HepG2 (cell line): ENCODE measurements around the gene CLIC4. TPM values are rescaled to one million over a fixed set of nuclear protein-coding genes. Genes with fewer than 3 reads are reported as not detected.

Experiments
- ARNT2 ChIP-seq: sonication (generic); formaldehyde crosslinking; IDR thresholded peaks from 2 replicates; pipeline ENCODE4 v1.8.0; 2022; ENCODE audit warnings: mild to moderate bottlenecking, low read depth, missing genetic modification reagents, moderate library complexity
- BCLAF1 ChIP-seq: fragments of 450-650 bp; IDR thresholded peaks from 2 replicates; pipeline ENCODE4 v1.6.1; 2017; ENCODE audit warnings: mild to moderate bottlenecking
- CBX1 ChIP-seq: IDR thresholded peaks from one replicate; pipeline ENCODE4 v1.6.1; 2016; ENCODE audit warnings: antibody characterized with exemption, low read depth
- CSRNP1 ChIP-seq: sonication (generic); formaldehyde crosslinking; IDR thresholded peaks from 2 replicates; pipeline ENCODE4 v1.8.1; 2023; ENCODE audit warnings: mild to moderate bottlenecking, missing genetic modification reagents
- ELF4 ChIP-seq: sonication (generic); formaldehyde crosslinking; IDR thresholded peaks from 2 replicates; pipeline ENCODE4 v1.5.0; 2020; ENCODE audit warnings: missing genetic modification reagents, mild to moderate bottlenecking, moderate library complexity, borderline replicate concordance
- ETV5 ChIP-seq: IDR thresholded peaks from 2 replicates; pipeline ENCODE4 v1.6.1; 2018; ENCODE audit warnings: missing biosample characterization, missing genetic modification reagents, inconsistent platforms, borderline replicate concordance
- KDM4B ChIP-seq: sonication (generic); formaldehyde crosslinking; IDR thresholded peaks from 2 replicates; pipeline ENCODE4 v1.4.0; 2020; ENCODE audit warnings: missing genetic modification reagents
- NONO ChIP-seq, 2 experiments: fragments of 450-650 bp in 1 of 2; sonication (generic) in 1 of 2; formaldehyde crosslinking in 1 of 2; IDR thresholded peaks in 1 of 2; conservative IDR thresholded peaks in 1 of 2; 2 replicates each; pipeline versions ENCODE4 v1.6.1 to v1.8.0; 2017 to 2022; ENCODE audit warnings: mild to moderate bottlenecking in 1 of 2, missing genetic modification reagents in 1 of 2, moderate library complexity in 1 of 2
- PITX1 ChIP-seq: sonication (generic); formaldehyde crosslinking; IDR thresholded peaks from 2 replicates; pipeline ENCODE4 v1.5.1; 2020; ENCODE audit warnings: mild to moderate bottlenecking, missing genetic modification reagents
- PPARG ChIP-seq: conservative IDR thresholded peaks from 2 replicates; pipeline ENCODE4 v1.6.1; 2016; ENCODE audit warnings: missing biosample characterization, missing genetic modification reagents
- SP4 ChIP-seq: sonication (generic); formaldehyde crosslinking; IDR thresholded peaks from 2 replicates; pipeline ENCODE4 v1.8.1; 2023; ENCODE audit warnings: mild to moderate bottlenecking, missing genetic modification reagents
- TARDBP ChIP-seq: sonication (generic); formaldehyde crosslinking; IDR thresholded peaks from 2 replicates; pipeline ENCODE4 v1.8.0; 2022; ENCODE audit warnings: mild to moderate bottlenecking, missing genetic modification reagents
- TEAD3 ChIP-seq: optimal IDR thresholded peaks from 2 replicates; pipeline ENCODE3; 2016; ENCODE audit warnings: borderline replicate concordance
- ZBTB38 ChIP-seq: sonication (generic); formaldehyde crosslinking; IDR thresholded peaks from 2 replicates; pipeline ENCODE4 v1.5.1; 2020; ENCODE audit warnings: mild to moderate bottlenecking, missing genetic modification reagents
- ZC3H4 ChIP-seq: sonication (generic); formaldehyde crosslinking; IDR thresholded peaks from 2 replicates; pipeline ENCODE4 v1.4.0; 2020; ENCODE audit warnings: missing genetic modification reagents, borderline replicate concordance
- ZFX ChIP-seq: sonication (generic); formaldehyde crosslinking; IDR thresholded peaks from 2 replicates; pipeline ENCODE4 v1.4.0; 2020; ENCODE audit warnings: mild to moderate bottlenecking, low read depth, missing genetic modification reagents, moderate library complexity
- ZNF263 ChIP-seq: sonication (generic); formaldehyde crosslinking; IDR thresholded peaks from 2 replicates; pipeline ENCODE4 v1.4.0; 2020; ENCODE audit warnings: missing genetic modification reagents
- ZNF335 ChIP-seq: sonication (generic); formaldehyde crosslinking; IDR thresholded peaks from 2 replicates; pipeline ENCODE4 v1.4.0; 2020; ENCODE audit warnings: missing genetic modification reagents
- ZNF562 ChIP-seq: sonication (generic); formaldehyde crosslinking; IDR thresholded peaks from 2 replicates; pipeline ENCODE4 v1.8.0; 2022; ENCODE audit warnings: missing genetic modification reagents, borderline replicate concordance
- ZNF609 ChIP-seq: sonication (generic); formaldehyde crosslinking; IDR thresholded peaks from 2 replicates; pipeline ENCODE4 v1.4.0; 2020; ENCODE audit warnings: mild to moderate bottlenecking, missing genetic modification reagents, borderline replicate concordance
- polyA plus RNA-seq, 8 experiments: library from polyadenylated mRNA; depleted of rRNA in 3 of 8; stranded (reverse) in 7 of 8; unstranded in 1 of 8; fragments of >200 nt; fragmentation: Illumina TruSeq in 4 of 8; extraction: Trizol in 4 of 8; gene quantifications; 2 replicates each; pipeline versions ENCODE4 v1.2.1 to v1.2.3, GENCODE V29; 2011 to 2016; ENCODE audit warnings: low read depth in 4 of 8, missing spikeins in 1 of 8, mixed read lengths in 1 of 8; ENCODE audit not compliant: insufficient read depth in 1 of 8
- total RNA-seq, 5 experiments: library from RNA; depleted of rRNA; stranded (reverse); fragments of >200 nt; fragmentation: Illumina TruSeq; extraction: Trizol; gene quantifications; 2 replicates each; pipeline ENCODE4 v1.2.3, GENCODE V29; 2016; ENCODE audit warnings: low read depth in 1 of 5

CLIC4 gene
- total and polyA plus RNA-seq, 2 of the 13 experiments (the other 11 are each of a cell fraction or from before 2014, with no cell fraction given), result 23.3 to 77.4 TPM

GRCh38 chr1:24724345-24725208 is 20.7 kb upstream of the CLIC4 start (continued):
- TF ChIP-seq ZNF609 (CRISPR knock-in tag) (peak; percentile 49; the same call in 1 of the 2 replicates), ZFX (CRISPR knock-in tag) (peak; percentile 95), ETV5 (CRISPR knock-in tag) (peak; percentile 37), ELF4 (peak; percentile 92; the same call in 1 of the 2 replicates), ZBTB38 (CRISPR knock-in tag) (0 out of 2 replicates have a peak, but pooled peaks have one; percentile 25), KDM4B (CRISPR knock-in tag) (no peak), PITX1 (CRISPR knock-in tag) (peak; percentile 51), ZNF335 (CRISPR knock-in tag) (peak; percentile 61; the same call in 1 of the 2 replicates), ARNT2 (CRISPR knock-in tag) (peak; percentile 61), CSRNP1 (CRISPR knock-in tag) (no peak; the same call in 1 of the 2 replicates), CBX1 (peak; percentile 69), TARDBP (CRISPR knock-in tag) (0 out of 2 replicates have a peak, but pooled peaks have one; percentile 23), PPARG (peak; percentile 91), TEAD3 (CRISPR knock-in tag) (peak; percentile 61), BCLAF1 (no peak), NONO (IDR thresholded peaks at IDR 0.05) (no peak), NONO (CRISPR knock-in tag; conservative IDR thresholded peaks at IDR 0.05) (peak; percentile 34; the same call in 1 of the 2 replicates), ZC3H4 (CRISPR knock-in tag) (peak; percentile 82; the same call in 1 of the 2 replicates), ZNF263 (CRISPR knock-in tag) (peak; percentile 60; the same call in 1 of the 2 replicates), SP4 (CRISPR knock-in tag) (peak; percentile 42), ZNF562 (CRISPR knock-in tag) (no peak)
